Fibroblast of pulmonary artery (primary cell): Measurements from ENCODE around the gene PNMT.

Source experiments
- DNase-seq: peaks from one replicate; pipeline ENCODE4 v3.0.0-alpha.2; 2010; ENCODE audit warnings: low read depth
- H3K4me3 ChIP-seq: replicated peaks from 2 replicates; pipeline ENCODE4 v1.5.1; 2011; ENCODE audit warnings: low read depth, mild to moderate bottlenecking, control low read depth, low read length, moderate library complexity
- TF ChIP-seq, protein P1 (sequence below): IDR thresholded peaks from 2 replicates; pipeline ENCODE4 v1.5.1; 2011; ENCODE audit warnings: mild to moderate bottlenecking, control low read depth, low read length, inconsistent platforms; ENCODE audit errors: missing control alignments

PNMT gene

DNA sequence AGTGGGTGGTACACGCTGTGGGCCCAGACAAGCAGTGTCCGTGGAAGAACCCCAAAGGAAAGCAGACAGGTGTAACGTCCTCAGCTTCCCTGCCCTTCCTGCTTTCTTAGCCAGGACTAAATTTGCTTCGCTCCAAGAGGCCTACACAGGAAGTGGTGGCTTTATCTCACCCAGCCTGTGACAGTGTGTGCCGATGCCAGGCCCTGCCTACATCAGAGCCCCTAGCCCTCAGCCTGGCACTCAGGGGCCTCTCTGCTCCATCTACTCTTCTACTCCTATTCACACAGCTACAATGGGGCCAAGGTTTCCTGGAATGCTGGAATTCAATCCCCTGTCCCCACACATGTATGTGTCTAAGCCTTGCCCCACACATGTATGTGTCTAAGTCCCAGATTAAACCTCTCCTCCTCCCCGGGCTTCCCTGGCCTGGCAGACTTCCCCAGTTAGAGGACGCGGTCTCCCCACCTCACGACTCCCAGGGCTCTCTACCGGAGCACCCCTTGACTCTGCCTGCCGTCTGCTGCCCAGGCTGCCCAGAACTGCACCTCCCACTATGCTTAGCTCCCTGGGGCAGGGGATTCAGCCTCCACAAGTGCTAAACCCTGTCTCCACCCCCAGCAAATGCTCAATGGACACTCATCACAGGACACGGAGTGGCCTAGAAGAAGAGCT lies 11.4 kb downstream of the PNMT start:
- no peak for DNase-seq
- H3K4me3 ChIP-seq = no peak overlapping the region
- TF ChIP-seq, protein P1, sequence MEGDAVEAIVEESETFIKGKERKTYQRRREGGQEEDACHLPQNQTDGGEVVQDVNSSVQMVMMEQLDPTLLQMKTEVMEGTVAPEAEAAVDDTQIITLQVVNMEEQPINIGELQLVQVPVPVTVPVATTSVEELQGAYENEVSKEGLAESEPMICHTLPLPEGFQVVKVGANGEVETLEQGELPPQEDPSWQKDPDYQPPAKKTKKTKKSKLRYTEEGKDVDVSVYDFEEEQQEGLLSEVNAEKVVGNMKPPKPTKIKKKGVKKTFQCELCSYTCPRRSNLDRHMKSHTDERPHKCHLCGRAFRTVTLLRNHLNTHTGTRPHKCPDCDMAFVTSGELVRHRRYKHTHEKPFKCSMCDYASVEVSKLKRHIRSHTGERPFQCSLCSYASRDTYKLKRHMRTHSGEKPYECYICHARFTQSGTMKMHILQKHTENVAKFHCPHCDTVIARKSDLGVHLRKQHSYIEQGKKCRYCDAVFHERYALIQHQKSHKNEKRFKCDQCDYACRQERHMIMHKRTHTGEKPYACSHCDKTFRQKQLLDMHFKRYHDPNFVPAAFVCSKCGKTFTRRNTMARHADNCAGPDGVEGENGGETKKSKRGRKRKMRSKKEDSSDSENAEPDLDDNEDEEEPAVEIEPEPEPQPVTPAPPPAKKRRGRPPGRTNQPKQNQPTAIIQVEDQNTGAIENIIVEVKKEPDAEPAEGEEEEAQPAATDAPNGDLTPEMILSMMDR = no peak

DNA sequence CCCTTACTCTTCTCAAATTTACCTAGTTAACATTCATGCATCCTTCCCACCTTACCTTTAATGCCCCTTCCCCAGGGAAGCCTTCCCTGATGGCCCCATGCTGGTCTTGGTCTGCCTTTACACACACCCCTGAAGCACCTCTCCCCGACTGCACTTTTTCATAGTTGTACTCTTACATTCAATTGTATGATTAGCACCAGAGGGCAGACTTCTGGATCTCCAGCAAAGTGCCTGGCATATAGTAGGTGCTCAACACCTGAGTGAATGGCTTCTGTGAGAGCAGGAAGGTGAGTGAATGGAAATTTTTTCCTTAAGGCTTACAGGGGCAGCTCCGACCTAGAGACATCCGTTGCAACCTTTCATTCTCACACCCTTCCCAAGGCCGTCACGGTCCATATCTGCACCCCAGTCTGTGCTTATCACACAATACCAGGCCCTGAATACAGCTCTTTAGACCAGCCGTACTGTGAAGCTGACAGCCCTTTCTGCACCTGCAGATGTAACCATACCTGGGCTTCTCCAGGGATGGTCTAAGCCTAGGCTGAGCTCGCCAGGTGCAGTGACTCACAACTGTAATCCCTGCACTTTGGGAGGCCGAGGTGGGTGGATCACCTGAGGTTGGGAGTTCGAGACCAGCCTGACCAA lies 15.2 kb downstream of the PNMT start:
- no peak overlapping the region for H3K4me3 ChIP-seq
- DNase-seq = no peak
- TF ChIP-seq, protein P1 = no peak

DNA sequence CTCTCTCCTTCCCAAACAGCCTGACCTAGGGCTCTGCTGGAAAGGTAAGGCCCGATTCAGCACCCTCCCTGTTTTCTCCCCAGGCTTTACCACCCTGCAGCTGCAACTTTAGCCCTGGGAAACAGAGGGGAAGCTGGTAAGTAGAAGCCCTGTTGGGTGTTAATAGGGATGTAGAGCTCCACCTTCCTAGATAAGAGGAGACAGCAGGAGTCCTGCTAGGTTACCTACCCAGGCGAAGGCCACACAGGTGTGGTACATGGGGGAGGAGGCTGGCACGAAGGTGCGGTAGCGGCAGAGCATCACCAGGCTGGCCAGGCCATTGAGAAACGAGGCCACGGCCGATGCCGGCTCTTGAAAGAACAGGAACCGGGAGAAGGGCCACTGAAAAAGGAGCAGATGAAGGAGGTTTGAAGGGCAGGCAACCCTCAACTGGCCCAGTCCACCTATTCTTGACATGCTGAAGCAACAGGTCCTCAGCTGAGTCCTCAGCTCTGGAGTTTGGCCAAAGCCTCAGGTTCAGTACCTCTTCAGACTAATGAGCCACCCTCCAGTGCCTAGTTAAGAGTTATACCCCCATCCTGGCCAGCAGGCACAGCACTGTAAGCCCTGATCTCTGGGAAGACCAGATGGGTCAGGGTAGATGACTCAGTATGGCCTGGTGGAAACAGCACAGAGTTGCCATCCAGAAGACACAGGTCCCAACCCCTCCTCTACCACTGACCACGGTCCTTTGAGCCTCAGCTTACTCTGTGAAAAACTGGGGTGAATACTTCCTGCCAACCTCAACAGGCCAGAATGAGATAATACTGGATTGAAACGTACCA lies 16.3 kb downstream of the PNMT start:
- DNase-seq = no peak
- TF ChIP-seq, protein P1 = no peak
- H3K4me3 ChIP-seq = no peak overlapping the region

DNA sequence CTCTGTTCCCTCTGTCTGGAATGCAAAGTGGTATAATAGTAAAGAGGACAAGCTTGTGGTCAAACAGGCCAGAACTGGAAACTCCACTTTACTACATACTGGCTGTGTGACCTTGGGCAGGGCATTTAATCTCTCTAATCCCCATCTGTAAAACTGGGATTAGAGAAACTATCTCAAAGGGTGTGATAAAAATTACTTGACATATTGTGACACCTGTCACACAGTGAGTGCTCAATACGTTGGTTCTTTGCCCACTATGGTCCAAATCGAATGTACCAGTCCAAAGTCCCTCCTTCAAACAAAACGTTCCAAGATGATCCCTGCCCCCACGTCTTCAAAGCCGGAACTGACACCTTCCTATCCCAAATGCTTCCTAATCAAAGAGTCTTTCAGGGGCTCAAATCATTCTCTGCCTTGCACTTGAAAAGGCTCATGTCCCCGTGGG lies 18.9 kb downstream of the PNMT start:
- TF ChIP-seq, protein P1 = no peak
- H3K4me3 ChIP-seq = peak overlapping the region; percentile 80
- no peak for DNase-seq

DNA sequence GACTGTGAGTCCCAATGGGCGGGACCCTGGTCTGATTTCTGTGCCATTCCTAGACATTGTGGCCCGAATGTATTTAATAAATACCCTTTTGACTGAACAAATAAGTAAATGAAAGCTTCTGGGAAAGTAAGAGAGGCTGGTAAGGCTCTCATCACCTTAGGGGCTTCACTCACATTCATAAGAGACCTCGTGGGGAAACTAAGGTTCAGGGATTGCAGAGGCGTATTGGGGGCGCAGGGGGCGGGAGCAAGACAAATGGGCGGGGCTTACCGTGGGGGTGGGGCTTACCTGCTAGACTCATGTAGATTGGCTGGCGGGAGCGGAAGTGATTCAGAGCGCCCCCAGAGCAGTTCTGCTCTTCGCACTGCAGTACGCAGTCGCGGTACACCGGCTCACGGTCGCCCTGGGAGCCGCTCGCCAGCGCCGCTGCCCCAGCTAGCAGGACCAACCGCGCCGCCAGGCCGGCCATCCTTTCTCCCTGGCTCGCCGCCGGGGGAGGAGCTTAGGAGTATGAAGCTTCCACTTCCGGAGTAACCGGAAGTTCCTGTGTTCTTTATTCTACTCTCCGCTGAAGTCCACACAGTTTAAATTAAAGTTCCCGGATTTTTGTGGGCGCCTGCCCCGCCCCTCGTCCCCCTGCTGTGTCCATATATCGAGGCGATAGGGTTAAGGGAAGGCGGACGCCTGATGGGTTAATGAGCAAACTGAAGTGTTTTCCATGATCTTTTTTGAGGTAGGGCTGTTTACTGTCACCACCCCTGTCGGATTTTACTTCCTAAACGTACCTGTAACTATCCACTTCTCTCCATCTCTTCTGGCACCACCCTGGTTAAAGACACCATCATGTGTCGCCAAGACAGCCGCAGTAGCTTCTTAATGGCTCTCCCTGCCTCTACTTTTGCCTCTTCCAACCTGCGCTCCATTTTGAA lies 19.6 kb downstream of the PNMT start, which contains the start of gene PGAP3:
TSS of gene PGAP3 (minus strand) at position 512 of the 929 bp plus-strand sequence. CDS start at position 469, 43 bp downstream.
- TF ChIP-seq, protein P1 = no peak
- DNase-seq = peak; percentile 91
- H3K4me3 ChIP-seq = peak within 1 kb of the TSS; percentile 80

DNA sequence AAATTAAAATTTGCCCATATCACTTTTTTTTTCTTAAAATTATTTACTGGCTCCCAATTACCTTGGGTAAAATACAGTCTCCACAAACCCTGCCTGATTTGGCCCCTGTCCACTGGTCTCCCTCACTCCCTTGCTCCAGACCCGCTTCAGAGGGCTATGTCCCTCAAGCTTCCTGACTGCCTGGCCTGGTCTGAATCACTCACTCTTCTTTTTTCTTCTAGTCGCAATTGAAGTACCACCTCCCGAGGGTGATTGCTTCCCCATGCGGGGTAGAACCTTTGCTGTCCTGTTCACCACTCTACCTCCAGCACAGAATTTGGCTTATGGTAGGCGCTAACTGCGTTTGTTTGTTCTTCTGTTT lies 20.2 kb downstream of the PNMT start:
- TF ChIP-seq, protein P1 = no peak
- DNase-seq = no peak
- H3K4me3 ChIP-seq = peak overlapping the region; percentile 80
